Glutamatergic neuron (in vitro differentiated cells): Measurements from ENCODE around the gene LHFPL2. TPM values are rescaled to one million over a fixed set of nuclear protein-coding genes. Genes with fewer than 3 reads are reported as not detected.

ENCODE experiments used
- DNase-seq: peaks from one replicate; pipeline ENCODE4 v3.0.0; 2022
- H3K27ac Mint-ChIP-seq: one replicate; pipeline ENCODE4 v1.8.0; 2020; ENCODE audit warnings: mild to moderate bottlenecking, mixed read lengths, inconsistent platforms; ENCODE audit not compliant: unreplicated experiment
- H3K27me3 Mint-ChIP-seq: one replicate; pipeline ENCODE4 v1.8.0; 2020; ENCODE audit warnings: mild to moderate bottlenecking, moderate library complexity, mixed read lengths, inconsistent platforms; ENCODE audit not compliant: unreplicated experiment
- H3K36me3 Mint-ChIP-seq: one replicate; pipeline ENCODE4 v1.8.0; 2020; ENCODE audit warnings: mild to moderate bottlenecking, mixed read lengths, inconsistent platforms; ENCODE audit not compliant: unreplicated experiment
- H3K4me1 Mint-ChIP-seq: one replicate; pipeline ENCODE4 v1.8.0; 2020; ENCODE audit warnings: mild to moderate bottlenecking, low read depth, mixed read lengths, inconsistent platforms; ENCODE audit not compliant: unreplicated experiment
- H3K4me3 Mint-ChIP-seq: one replicate; pipeline ENCODE4 v1.8.0; 2020; ENCODE audit warnings: mild to moderate bottlenecking, mixed read lengths, inconsistent platforms; ENCODE audit not compliant: unreplicated experiment
- H3K9me3 Mint-ChIP-seq: one replicate; pipeline ENCODE4 v1.8.0; 2020; ENCODE audit warnings: mild to moderate bottlenecking, moderate library complexity, mixed read lengths, inconsistent platforms; ENCODE audit not compliant: unreplicated experiment
- CTCF ChIP-seq: fragments of 200-600 bp; sonication (generic); IDR thresholded peaks from one replicate; pipeline ENCODE4 v1.5.0; 2021; ENCODE audit not compliant: partially characterized antibody, unreplicated experiment
- total RNA-seq: library from RNA; stranded (reverse); fragmentation: NEBNext Ultra II Directional; extraction: Animal tissue kit (Norgen Biotek cat#: 25700); gene quantifications from one replicate; pipeline ENCODE4 v1.2.1, GENCODE V29; 2021; ENCODE audit not compliant: unreplicated experiment

Gene LHFPL2
- total RNA-seq, 1 donor from 2014 or later: 2.5 TPM

- Mint-ChIP-seq H3K36me3 (no peaks in the 10 kb centered on the region), H3K4me1 (peaks cover 31% of the 10 kb centered on the region), H3K4me3 (no peak overlapping the region), H3K27ac (peak overlapping the region; percentile 56), H3K27me3 (peaks cover 3% of the 10 kb centered on the region), H3K9me3 (peaks cover 9% of the 10 kb centered on the region)
- DNase-seq: no peak
- TF ChIP-seq CTCF: no peak
These were observed 152.8 kb downstream of the LHFPL2 start for GRCh38 chr5:78495800-78496199.

- no peak for TF ChIP-seq CTCF
- H3K9me3 Mint-ChIP-seq: peaks cover 9% of the 10 kb centered on the region
- H3K27me3 Mint-ChIP-seq: no peaks in the 10 kb centered on the region
- peaks cover 20% of the 10 kb centered on the region for H3K4me1 Mint-ChIP-seq
- no peak for DNase-seq
- no peaks in the 10 kb centered on the region for H3K36me3 Mint-ChIP-seq
- no peak overlapping the region for H3K4me3 Mint-ChIP-seq
- no peak overlapping the region for H3K27ac Mint-ChIP-seq
These were observed 155.9 kb downstream of the LHFPL2 start for GRCh38 chr5:78492650-78493049.

GRCh38 chr5:78492224-78492623 is 156.3 kb downstream of the LHFPL2 start:
- no peak for TF ChIP-seq CTCF
- Mint-ChIP-seq H3K36me3 (no peaks in the 10 kb centered on the region), H3K27me3 (no peaks in the 10 kb centered on the region), H3K27ac (no peak overlapping the region), H3K9me3 (peaks cover 9% of the 10 kb centered on the region), H3K4me3 (no peak overlapping the region), H3K4me1 (peaks cover 20% of the 10 kb centered on the region)
- no peak for DNase-seq

GRCh38 chr5:78490709-78491485 is 157.7 kb downstream of the LHFPL2 start:
- H3K4me1 Mint-ChIP-seq: peaks cover 10% of the 10 kb centered on the region

More at GRCh38 chr5:78490709-78491485, 157.7 kb downstream of the LHFPL2 start:
- Mint-ChIP-seq H3K27me3 (no peaks in the 10 kb centered on the region), H3K9me3 (peaks cover 9% of the 10 kb centered on the region), H3K27ac (no peak overlapping the region), H3K36me3 (no peaks in the 10 kb centered on the region), H3K4me3 (no peak overlapping the region)
- TF ChIP-seq CTCF: no peak
- DNase-seq: no peak
